ENCODE data around the gene DEFB112. TPM values are rescaled to one million over a fixed set of nuclear protein-coding genes. Genes with fewer than 3 reads are reported as not detected.

DEFB112 gene
- total RNA-seq, 2 experiments from 2014 or later, result not detected

DNA sequence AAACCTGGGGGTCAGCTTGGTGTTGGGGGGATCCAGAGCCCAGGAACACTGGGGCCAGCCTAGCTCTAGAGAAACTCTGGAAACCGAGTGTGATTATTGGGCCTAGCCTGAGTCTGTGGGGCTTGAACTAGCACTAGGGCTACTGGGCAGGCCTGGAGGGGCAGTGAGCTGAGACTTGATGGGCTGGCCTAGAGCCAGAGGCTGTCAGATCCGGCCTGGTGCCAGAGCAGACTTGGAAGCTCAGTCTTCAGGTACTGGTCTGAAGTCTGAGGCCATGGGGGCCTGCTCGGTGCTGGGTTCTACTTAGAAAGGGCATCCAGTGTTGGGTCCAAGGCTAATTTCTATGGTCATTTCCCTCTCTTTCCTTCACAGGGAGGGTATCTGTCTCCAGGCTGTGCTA, 2.7 kb downstream of the DEFB112 start:
- DNase-seq (no peak), ATAC-seq (ENCODE audit: poor library complexity) (no peak)
- no peaks in the 10 kb centered on the region for H3K4me1 Mint-ChIP-seq (ENCODE audit: low read depth)
- H3K27me3 Mint-ChIP-seq, result no peaks in the 10 kb centered on the region
- H3K4me3 Mint-ChIP-seq, result no peak overlapping the region
- no peak overlapping the region for H3K27ac ChIP-seq (ENCODE audit: low read depth in 1 of 2, low read length in 2 of 2)
- CTCF ChIA-PET, result no interaction called here
- POLR2A ChIA-PET, result no interaction called here
- intact Hi-C loops (cut with DNase I, micrococcal nuclease), result no loop called here
- no peaks in the 10 kb centered on the region for H3K9me3 Mint-ChIP-seq
- peaks cover 0 to 6% of the 10 kb centered on the region in 2 experiments for H3K9me3 ChIP-seq (ENCODE audit: control insufficient read depth in 1 of 2, insufficient read depth in 1 of 2, low read length in 2 of 2)
- H3K36me3 ChIP-seq (ENCODE audit: insufficient read depth, low read length), result no peaks in the 10 kb centered on the region
- TF ChIP-seq, protein P1, sequence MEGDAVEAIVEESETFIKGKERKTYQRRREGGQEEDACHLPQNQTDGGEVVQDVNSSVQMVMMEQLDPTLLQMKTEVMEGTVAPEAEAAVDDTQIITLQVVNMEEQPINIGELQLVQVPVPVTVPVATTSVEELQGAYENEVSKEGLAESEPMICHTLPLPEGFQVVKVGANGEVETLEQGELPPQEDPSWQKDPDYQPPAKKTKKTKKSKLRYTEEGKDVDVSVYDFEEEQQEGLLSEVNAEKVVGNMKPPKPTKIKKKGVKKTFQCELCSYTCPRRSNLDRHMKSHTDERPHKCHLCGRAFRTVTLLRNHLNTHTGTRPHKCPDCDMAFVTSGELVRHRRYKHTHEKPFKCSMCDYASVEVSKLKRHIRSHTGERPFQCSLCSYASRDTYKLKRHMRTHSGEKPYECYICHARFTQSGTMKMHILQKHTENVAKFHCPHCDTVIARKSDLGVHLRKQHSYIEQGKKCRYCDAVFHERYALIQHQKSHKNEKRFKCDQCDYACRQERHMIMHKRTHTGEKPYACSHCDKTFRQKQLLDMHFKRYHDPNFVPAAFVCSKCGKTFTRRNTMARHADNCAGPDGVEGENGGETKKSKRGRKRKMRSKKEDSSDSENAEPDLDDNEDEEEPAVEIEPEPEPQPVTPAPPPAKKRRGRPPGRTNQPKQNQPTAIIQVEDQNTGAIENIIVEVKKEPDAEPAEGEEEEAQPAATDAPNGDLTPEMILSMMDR (IDR thresholded peaks at IDR 0.05), result no peak
- no peaks in the 10 kb centered on the region for H3K27me3 ChIP-seq (ENCODE audit: control insufficient read depth in 1 of 2, insufficient read depth in 2 of 2, low read length in 2 of 2)
- H3K4me3 ChIP-seq (ENCODE audit: low read length), result no peak overlapping the region
- no peak overlapping the region for H3K27ac Mint-ChIP-seq
- no peaks in the 10 kb centered on the region for H3K36me3 Mint-ChIP-seq (ENCODE audit: low read depth)
- H3K4me1 ChIP-seq (ENCODE audit: insufficient read depth, low read length), result no peaks in the 10 kb centered on the region

DNA sequence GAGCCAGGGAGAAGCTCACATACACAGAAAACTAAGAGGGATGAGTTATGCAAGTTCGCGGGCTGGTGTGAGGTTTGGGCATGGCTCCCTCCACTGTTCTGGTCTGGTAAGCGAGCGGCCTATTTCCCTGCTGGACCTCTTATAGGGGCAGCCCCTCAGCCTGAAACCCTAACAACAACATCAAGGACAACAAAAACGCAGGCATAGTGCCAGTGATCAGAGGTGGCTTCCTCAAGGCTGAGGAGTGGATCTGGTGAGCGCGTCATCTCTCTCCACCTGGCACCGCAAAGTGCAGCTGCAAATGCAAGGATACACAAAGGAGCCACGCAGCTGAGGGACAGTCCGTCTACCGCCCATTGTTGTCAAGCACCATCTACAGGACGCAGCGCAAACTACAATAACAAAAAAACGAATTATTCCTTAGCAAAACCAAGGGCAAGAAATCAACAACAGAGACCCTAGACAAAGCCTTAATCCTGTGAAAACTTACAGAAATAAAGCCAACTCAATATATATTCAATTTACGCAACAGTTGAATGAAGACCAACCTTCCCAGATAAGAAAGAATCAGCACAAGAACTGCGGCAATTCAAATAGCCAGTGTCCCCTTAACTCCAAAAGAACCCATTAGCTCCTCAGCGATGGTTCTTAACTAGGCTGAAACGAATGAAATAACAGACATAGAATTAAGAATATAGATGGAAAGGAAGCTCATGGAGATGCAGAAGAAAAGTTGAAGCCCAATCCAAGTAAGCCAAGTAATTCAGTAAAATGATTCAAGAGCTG, 18.8 kb downstream of the DEFB112 start:
- H3K27ac Mint-ChIP-seq, result no peak overlapping the region
- H3K4me1 Mint-ChIP-seq (ENCODE audit: low read depth), result no peaks in the 10 kb centered on the region
- peaks cover 0 to 14% of the 10 kb centered on the region in 2 experiments for H3K9me3 ChIP-seq (ENCODE audit: control insufficient read depth in 1 of 2, insufficient read depth in 1 of 2, low read length in 2 of 2)
- H3K36me3 ChIP-seq (ENCODE audit: insufficient read depth, low read length), result no peaks in the 10 kb centered on the region
- no peaks in the 10 kb centered on the region for H3K4me1 ChIP-seq (ENCODE audit: insufficient read depth, low read length)
- CTCF ChIA-PET, result no interaction called here
- peaks cover 5% of the 10 kb centered on the region for H3K9me3 Mint-ChIP-seq
- H3K4me3 ChIP-seq (ENCODE audit: low read length), result no peak overlapping the region
- ATAC-seq (ENCODE audit: poor library complexity) (no peak), DNase-seq (no peak)
- POLR2A ChIA-PET, result no interaction called here
- H3K27me3 Mint-ChIP-seq, result no peaks in the 10 kb centered on the region
- no peak overlapping the region for H3K27ac ChIP-seq (ENCODE audit: low read depth in 1 of 2, low read length in 2 of 2)
- no peaks in the 10 kb centered on the region for H3K27me3 ChIP-seq (ENCODE audit: control insufficient read depth in 1 of 2, insufficient read depth in 2 of 2, low read length in 2 of 2)
- H3K4me3 Mint-ChIP-seq, result no peak overlapping the region
- intact Hi-C loops (cut with DNase I, micrococcal nuclease), result no loop called here
- no peaks in the 10 kb centered on the region for H3K36me3 Mint-ChIP-seq (ENCODE audit: low read depth)
- TF ChIP-seq, protein P1 (IDR thresholded peaks at IDR 0.05), result no peak

DNA sequence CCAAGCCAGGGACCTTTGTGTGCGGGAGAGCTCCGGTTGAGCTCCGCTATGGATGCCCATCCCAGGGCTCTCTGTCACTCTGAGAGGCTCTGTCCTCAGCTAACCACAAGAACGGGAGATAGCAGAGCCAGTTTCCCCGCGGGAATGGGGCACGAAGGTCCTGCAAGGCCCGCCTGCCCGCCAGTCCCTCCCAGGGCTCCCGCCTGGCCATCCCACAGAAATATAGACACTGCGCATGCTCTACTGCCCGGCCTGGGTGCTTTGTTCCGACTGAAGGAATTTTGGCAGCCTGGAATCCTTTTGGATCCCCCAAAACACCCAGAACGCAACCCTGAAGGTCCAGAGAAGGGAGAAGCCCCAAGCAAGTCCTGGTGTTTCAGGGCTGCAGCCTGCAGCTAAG, 19.4 kb downstream of the DEFB112 start:
- Histone ChIP-seq H3K27me3 (ENCODE audit: control insufficient read depth in 1 of 2, insufficient read depth in 2 of 2, low read length in 2 of 2) (no peaks in the 10 kb centered on the region), H3K36me3 (ENCODE audit: insufficient read depth, low read length) (no peaks in the 10 kb centered on the region), H3K4me1 (ENCODE audit: insufficient read depth, low read length) (no peaks in the 10 kb centered on the region), H3K27ac (ENCODE audit: low read depth in 1 of 2, low read length in 2 of 2) (no peak overlapping the region), H3K9me3 (ENCODE audit: control insufficient read depth in 1 of 2, insufficient read depth in 1 of 2, low read length in 2 of 2) (peaks cover 0 to 14% of the 10 kb centered on the region in 2 experiments), H3K4me3 (ENCODE audit: low read length) (no peak overlapping the region)
- intact Hi-C loops (cut with DNase I, micrococcal nuclease), result no loop called here
- ATAC-seq (ENCODE audit: poor library complexity) (no peak), DNase-seq (no peak)
- ChIA-PET CTCF (no interaction called here), POLR2A (no interaction called here)
- Mint-ChIP-seq H3K4me1 (ENCODE audit: low read depth) (no peaks in the 10 kb centered on the region), H3K27me3 (no peaks in the 10 kb centered on the region), H3K27ac (no peak overlapping the region), H3K36me3 (ENCODE audit: low read depth) (no peaks in the 10 kb centered on the region), H3K4me3 (no peak overlapping the region), H3K9me3 (peaks cover 5% of the 10 kb centered on the region)
- TF ChIP-seq, protein P1 (IDR thresholded peaks at IDR 0.05), result no peak
